IPS-15b (cell line): ENCODE measurements around the gene USPL1.

Experiments
- H3K27me3 ChIP-seq: one replicate; pipeline ENCODE4 v1.6.1; 2013; ENCODE audit warnings: low read length; ENCODE audit not compliant: control insufficient read depth, insufficient read depth
- H3K36me3 ChIP-seq: one replicate; pipeline ENCODE4 v1.6.1; 2013; ENCODE audit warnings: low read length; ENCODE audit not compliant: control insufficient read depth, insufficient read depth
- H3K4me1 ChIP-seq: one replicate; pipeline ENCODE4 v1.6.1; 2013; ENCODE audit warnings: mild to moderate bottlenecking, low read length; ENCODE audit not compliant: control insufficient read depth, insufficient read depth
- H3K4me3 ChIP-seq: one replicate; pipeline ENCODE4 v1.5.1; 2013; ENCODE audit warnings: low read depth, low read length
- H3K9ac ChIP-seq: one replicate; pipeline ENCODE4 v1.6.1; 2013; ENCODE audit warnings: low read depth, mild to moderate bottlenecking, low read length
- H3K9me3 ChIP-seq: one replicate; pipeline ENCODE4 v1.6.1; 2013; ENCODE audit warnings: mild to moderate bottlenecking, low read length; ENCODE audit not compliant: control insufficient read depth, insufficient read depth

USPL1 gene

GRCh38 chr13:30617315-30618185 is at the start of gene USPL1:
Gene USPL1 (plus strand): TSS chr13:30617920. CDS start chr13:30621141, 3,221 bp downstream.
- peak within 1 kb of the TSS; percentile 92 for H3K9ac ChIP-seq
- H3K27me3 ChIP-seq = no peaks in the 10 kb centered on the region
- peak within 1 kb of the TSS; percentile 90 for H3K4me3 ChIP-seq
- no peaks in the 10 kb centered on the region for H3K9me3 ChIP-seq
- H3K36me3 ChIP-seq = no peaks in the 10 kb centered on the region
- peaks cover 13% of the 10 kb centered on the region for H3K4me1 ChIP-seq

- Histone ChIP-seq H3K36me3 (no peaks in the 10 kb centered on the region), H3K9me3 (no peaks in the 10 kb centered on the region), H3K4me3 (no peak overlapping the region), H3K9ac (no peak overlapping the region), H3K4me1 (no peaks in the 10 kb centered on the region), H3K27me3 (no peaks in the 10 kb centered on the region)
Observed at GRCh38 chr13:30569901-30570576, 47.7 kb upstream of the USPL1 start.

GRCh38 chr13:30570691-30571090 is 47.0 kb upstream of the USPL1 start:
- Histone ChIP-seq H3K4me3 (no peak overlapping the region), H3K27me3 (no peaks in the 10 kb centered on the region), H3K36me3 (no peaks in the 10 kb centered on the region), H3K9me3 (no peaks in the 10 kb centered on the region), H3K4me1 (no peaks in the 10 kb centered on the region), H3K9ac (no peak overlapping the region)

GRCh38 chr13:30572859-30573275 is 44.9 kb upstream of the USPL1 start:
- no peak overlapping the region for H3K9ac ChIP-seq
- H3K27me3 ChIP-seq = no peaks in the 10 kb centered on the region
- H3K36me3 ChIP-seq = no peaks in the 10 kb centered on the region
- no peaks in the 10 kb centered on the region for H3K9me3 ChIP-seq
- H3K4me3 ChIP-seq = no peak overlapping the region
- H3K4me1 ChIP-seq = no peaks in the 10 kb centered on the region

DNA sequence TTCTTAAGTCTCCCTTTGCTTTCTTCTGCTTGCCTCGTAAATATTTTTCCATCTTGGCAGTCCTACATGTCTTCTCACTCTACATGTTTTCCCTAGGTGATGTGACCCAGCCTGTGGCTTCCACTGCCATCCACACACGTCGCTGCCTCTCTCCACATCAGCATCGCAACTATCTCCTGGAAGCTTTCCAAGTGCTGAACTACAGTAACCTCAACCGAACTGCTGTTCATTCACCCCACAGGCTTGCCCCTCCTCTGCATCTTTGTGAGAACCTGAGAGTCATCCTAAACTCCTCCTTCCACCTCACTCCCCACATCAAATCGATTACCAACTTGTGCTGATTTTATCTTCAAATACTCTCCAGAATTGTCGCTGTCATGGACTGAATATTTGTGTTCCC is 41.2 kb upstream of the USPL1 start:
- no peak overlapping the region for H3K9ac ChIP-seq
- no peak overlapping the region for H3K4me3 ChIP-seq
- no peaks in the 10 kb centered on the region for H3K4me1 ChIP-seq
- no peaks in the 10 kb centered on the region for H3K27me3 ChIP-seq
- no peaks in the 10 kb centered on the region for H3K9me3 ChIP-seq
- H3K36me3 ChIP-seq = no peaks in the 10 kb centered on the region

- H3K36me3 ChIP-seq = no peaks in the 10 kb centered on the region
- no peaks in the 10 kb centered on the region for H3K9me3 ChIP-seq
- no peak overlapping the region for H3K9ac ChIP-seq
- no peak overlapping the region for H3K4me3 ChIP-seq
- no peaks in the 10 kb centered on the region for H3K4me1 ChIP-seq
- no peaks in the 10 kb centered on the region for H3K27me3 ChIP-seq
Observed at GRCh38 chr13:30577401-30577852, 40.3 kb upstream of the USPL1 start.

GRCh38 chr13:30580852-30581502 is 36.7 kb upstream of the USPL1 start:
- Histone ChIP-seq H3K4me3 (no peak overlapping the region), H3K36me3 (no peaks in the 10 kb centered on the region), H3K27me3 (no peaks in the 10 kb centered on the region), H3K4me1 (no peaks in the 10 kb centered on the region), H3K9me3 (no peaks in the 10 kb centered on the region), H3K9ac (no peak overlapping the region)

DNA sequence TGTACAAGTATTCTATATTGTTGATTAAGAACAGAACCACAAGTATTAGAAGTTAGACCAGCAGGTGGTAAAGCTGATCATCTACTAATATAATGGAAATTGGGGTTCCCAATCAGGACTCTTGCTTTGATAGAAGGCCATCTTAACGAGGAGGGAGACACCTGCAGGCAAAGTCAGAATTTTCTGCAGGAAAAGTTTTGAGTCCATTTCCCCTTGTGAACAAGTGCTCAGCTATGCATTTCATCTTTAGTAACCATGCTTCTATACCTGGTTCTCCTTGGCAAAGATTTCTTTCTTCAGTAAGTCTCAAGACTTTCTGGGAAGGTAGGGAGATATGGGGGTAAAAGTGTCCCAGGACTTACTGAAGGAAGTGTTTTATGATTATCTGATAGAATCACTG is 36.1 kb upstream of the USPL1 start:
- Histone ChIP-seq H3K36me3 (no peaks in the 10 kb centered on the region), H3K9ac (no peak overlapping the region), H3K4me1 (no peaks in the 10 kb centered on the region), H3K27me3 (no peaks in the 10 kb centered on the region), H3K4me3 (no peak overlapping the region), H3K9me3 (no peaks in the 10 kb centered on the region)

DNA sequence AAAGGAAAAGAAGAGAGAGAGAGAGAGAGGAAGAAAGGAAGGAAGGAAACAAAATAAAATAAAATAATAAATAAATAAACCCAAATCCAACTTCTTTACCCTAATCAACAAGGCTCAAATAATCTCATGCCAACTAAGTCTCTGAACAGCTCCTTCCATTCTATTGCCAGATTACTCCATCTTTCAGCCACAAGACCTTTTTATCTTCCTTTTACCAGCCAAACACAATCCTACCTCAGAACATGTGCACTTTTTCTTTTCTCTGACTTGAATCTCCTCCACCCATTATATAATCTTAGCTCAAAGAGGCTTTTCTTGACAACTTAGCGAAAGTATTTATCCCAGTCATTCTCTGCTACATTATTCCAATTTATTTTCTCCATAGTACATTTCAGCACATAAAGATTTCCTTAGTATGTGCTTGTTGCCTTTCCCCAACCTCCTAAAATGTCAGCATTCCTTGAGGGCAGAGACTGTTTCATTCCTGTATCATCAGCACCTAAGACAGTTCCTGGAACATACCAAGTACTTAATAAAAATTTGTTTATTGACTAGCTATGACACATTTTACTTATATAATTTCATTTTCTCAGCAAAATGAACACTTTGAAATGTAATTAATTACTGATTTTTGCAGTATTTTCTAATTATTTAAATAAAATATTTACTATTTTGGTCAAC is 33.5 kb upstream of the USPL1 start:
- Histone ChIP-seq H3K4me3 (no peak overlapping the region), H3K9ac (no peak overlapping the region), H3K9me3 (no peaks in the 10 kb centered on the region), H3K36me3 (no peaks in the 10 kb centered on the region), H3K27me3 (no peaks in the 10 kb centered on the region), H3K4me1 (no peaks in the 10 kb centered on the region)

- H3K9ac ChIP-seq = no peak overlapping the region
- no peaks in the 10 kb centered on the region for H3K4me1 ChIP-seq
Observed at GRCh38 chr13:30585748-30586262, 31.9 kb upstream of the USPL1 start.

GRCh38 chr13:30587231-30587630 is 30.5 kb upstream of the USPL1 start:
- Histone ChIP-seq H3K4me3 (no peak overlapping the region), H3K9ac (no peak overlapping the region), H3K27me3 (no peaks in the 10 kb centered on the region), H3K9me3 (no peaks in the 10 kb centered on the region), H3K36me3 (no peaks in the 10 kb centered on the region), H3K4me1 (no peaks in the 10 kb centered on the region)

More at GRCh38 chr13:30585748-30586262, 31.9 kb upstream of the USPL1 start:
- no peaks in the 10 kb centered on the region for H3K9me3 ChIP-seq
- no peaks in the 10 kb centered on the region for H3K36me3 ChIP-seq
- H3K4me3 ChIP-seq = no peak overlapping the region
- no peaks in the 10 kb centered on the region for H3K27me3 ChIP-seq
